DND-41 (cell line): ENCODE measurements around the gene C2orf72.

Source experiments
- ATAC-seq: fragments of 200-7000 bp; cut with Tn5 transposase; 3 replicates; pipeline ENCODE4 v1.9.1; 2021; ENCODE audit warnings: low read depth; ENCODE audit not compliant: insufficient read depth
- DNase-seq: peaks from one replicate; pipeline ENCODE4 v3.0.0-alpha.2; 2020
- H2AFZ ChIP-seq: 2 replicates; pipeline ENCODE4 v1.6.0; 2012; ENCODE audit warnings: low read depth, low read length
- H3K27ac ChIP-seq: 2 replicates; pipeline ENCODE4 v1.5.1; 2012; ENCODE audit warnings: low read length, inconsistent platforms
- H3K27me3 ChIP-seq: fragments of 200-600 bp; sonication (generic); 2 replicates; pipeline ENCODE4 v1.6.0; 2012; ENCODE audit warnings: low read length, mild to moderate bottlenecking, inconsistent platforms; ENCODE audit not compliant: insufficient read depth, poor library complexity
- H3K36me3 ChIP-seq: 2 replicates; pipeline ENCODE4 v1.5.1; 2012; ENCODE audit warnings: low read length, inconsistent platforms; ENCODE audit not compliant: insufficient read depth
- H3K4me1 ChIP-seq: 2 replicates; pipeline ENCODE4 v1.5.1; 2012; ENCODE audit warnings: mild to moderate bottlenecking, low read length; ENCODE audit not compliant: insufficient read depth
- H3K4me2 ChIP-seq: 2 replicates; pipeline ENCODE4 v1.6.0; 2012; ENCODE audit warnings: mild to moderate bottlenecking, moderate library complexity, low read length, inconsistent platforms; ENCODE audit not compliant: insufficient read depth
- H3K4me3 ChIP-seq, 2 experiments: fragments of 200-600 bp in 1 of 2; shearing (Covaris generic) in 1 of 2; 2 replicates each; pipeline ENCODE4 v1.5.1; 2012 to 2016; ENCODE audit warnings: inconsistent platforms in 2 of 2, low read length in 2 of 2, mild to moderate bottlenecking in 2 of 2, low read depth in 1 of 2, moderate library complexity in 1 of 2
- H3K79me2 ChIP-seq: 2 replicates; pipeline ENCODE4 v1.6.0; 2012; ENCODE audit warnings: low read length, inconsistent platforms; ENCODE audit not compliant: insufficient read depth
- H3K9ac ChIP-seq: 2 replicates; pipeline ENCODE4 v1.6.0; 2012; ENCODE audit warnings: low read depth, mild to moderate bottlenecking, inconsistent platforms, low read length, moderate library complexity
- H3K9me3 ChIP-seq: 2 replicates; pipeline ENCODE4 v1.5.1; 2012; ENCODE audit warnings: low read length, moderate library complexity, mild to moderate bottlenecking, inconsistent platforms; ENCODE audit not compliant: insufficient read depth, severe bottlenecking
- H4K20me1 ChIP-seq: 2 replicates; pipeline ENCODE4 v1.6.0; 2012; ENCODE audit warnings: low read length; ENCODE audit not compliant: insufficient read depth
- EZH2 ChIP-seq: IDR thresholded peaks from 3 replicates; pipeline ENCODE4 v1.6.1; 2012; ENCODE audit warnings: borderline replicate concordance, low read depth, mild to moderate bottlenecking, moderate library complexity, low read length, inconsistent platforms; ENCODE audit not compliant: severe bottlenecking
- TF ChIP-seq, protein P1 (sequence below): IDR thresholded peaks from 2 replicates; pipeline ENCODE4 v1.5.1; 2012; ENCODE audit warnings: borderline replicate concordance, low read length, moderate library complexity, mild to moderate bottlenecking; ENCODE audit not compliant: poor library complexity, severe bottlenecking; ENCODE audit errors: extremely low read depth

C2orf72 gene

DNA sequence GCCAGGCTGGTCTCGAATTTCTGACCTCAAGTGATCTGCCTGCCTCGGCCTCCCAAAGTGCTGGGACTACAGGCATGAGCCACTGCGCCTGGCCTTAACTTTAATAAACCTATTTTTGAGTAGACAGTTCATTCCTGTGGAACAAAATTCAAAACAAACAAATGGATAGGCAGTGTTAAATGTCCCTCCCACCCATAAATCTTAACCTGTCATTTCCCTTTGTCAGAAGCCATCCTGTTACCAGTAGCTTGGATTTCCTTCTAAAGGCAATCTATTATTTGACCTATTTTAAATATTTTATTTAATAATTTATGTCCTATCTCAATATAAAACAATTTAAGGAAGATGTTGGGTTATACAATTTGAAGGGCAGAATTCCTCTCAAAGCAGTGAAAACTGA lies 6.6 kb upstream of the C2orf72 start:
- DNase-seq, result no peak
- H3K9ac ChIP-seq, result no peak overlapping the region
- peaks cover 3% of the 10 kb centered on the region for H3K27me3 ChIP-seq
- no peaks in the 10 kb centered on the region for H4K20me1 ChIP-seq
- H2AFZ ChIP-seq, result no peak overlapping the region
- H3K4me3 ChIP-seq, result no peak overlapping the region
- no peak for ATAC-seq
- H3K79me2 ChIP-seq, result no peaks in the 10 kb centered on the region
- TF ChIP-seq, protein P1, sequence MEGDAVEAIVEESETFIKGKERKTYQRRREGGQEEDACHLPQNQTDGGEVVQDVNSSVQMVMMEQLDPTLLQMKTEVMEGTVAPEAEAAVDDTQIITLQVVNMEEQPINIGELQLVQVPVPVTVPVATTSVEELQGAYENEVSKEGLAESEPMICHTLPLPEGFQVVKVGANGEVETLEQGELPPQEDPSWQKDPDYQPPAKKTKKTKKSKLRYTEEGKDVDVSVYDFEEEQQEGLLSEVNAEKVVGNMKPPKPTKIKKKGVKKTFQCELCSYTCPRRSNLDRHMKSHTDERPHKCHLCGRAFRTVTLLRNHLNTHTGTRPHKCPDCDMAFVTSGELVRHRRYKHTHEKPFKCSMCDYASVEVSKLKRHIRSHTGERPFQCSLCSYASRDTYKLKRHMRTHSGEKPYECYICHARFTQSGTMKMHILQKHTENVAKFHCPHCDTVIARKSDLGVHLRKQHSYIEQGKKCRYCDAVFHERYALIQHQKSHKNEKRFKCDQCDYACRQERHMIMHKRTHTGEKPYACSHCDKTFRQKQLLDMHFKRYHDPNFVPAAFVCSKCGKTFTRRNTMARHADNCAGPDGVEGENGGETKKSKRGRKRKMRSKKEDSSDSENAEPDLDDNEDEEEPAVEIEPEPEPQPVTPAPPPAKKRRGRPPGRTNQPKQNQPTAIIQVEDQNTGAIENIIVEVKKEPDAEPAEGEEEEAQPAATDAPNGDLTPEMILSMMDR, result no peak
- TF ChIP-seq EZH2, result no peak
- H3K4me2 ChIP-seq, result no peak overlapping the region
- no peaks in the 10 kb centered on the region for H3K36me3 ChIP-seq
- no peaks in the 10 kb centered on the region for H3K9me3 ChIP-seq
- no peaks in the 10 kb centered on the region for H3K4me1 ChIP-seq
- no peak overlapping the region for H3K27ac ChIP-seq

DNA sequence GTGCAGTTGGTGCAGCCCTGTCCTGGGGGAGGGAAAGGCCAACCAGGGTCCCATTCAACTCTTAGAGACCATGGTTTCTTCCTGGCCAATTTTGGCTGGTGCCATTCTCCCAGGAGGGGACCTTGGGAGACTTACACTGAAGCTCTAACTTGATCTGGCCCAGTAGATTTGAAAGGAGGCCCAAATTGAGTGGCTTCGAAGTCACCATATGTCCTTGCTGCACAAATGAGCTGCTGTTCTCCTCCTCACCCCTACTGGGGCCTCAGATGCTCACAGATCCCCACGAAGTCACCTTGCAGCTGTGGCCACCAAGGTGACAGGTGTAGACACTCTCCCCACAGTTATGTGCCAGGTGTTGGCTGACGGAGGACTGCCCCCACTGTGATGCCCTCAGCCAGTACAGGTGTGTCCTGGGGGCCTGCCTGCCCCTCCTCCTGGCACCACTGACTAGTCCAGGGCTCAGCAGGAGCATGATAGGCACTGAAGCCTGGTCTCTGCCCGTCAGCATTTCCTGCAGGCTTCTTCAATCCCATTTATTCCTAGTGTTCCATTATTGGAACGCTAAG lies 4.7 kb upstream of the C2orf72 start:
- Histone ChIP-seq H3K27me3 (peaks cover 3% of the 10 kb centered on the region), H4K20me1 (no peaks in the 10 kb centered on the region), H2AFZ (no peak overlapping the region), H3K4me1 (no peaks in the 10 kb centered on the region), H3K9me3 (no peaks in the 10 kb centered on the region), H3K27ac (no peak overlapping the region), H3K4me2 (no peak overlapping the region), H3K79me2 (no peaks in the 10 kb centered on the region), H3K4me3 (no peak overlapping the region), H3K36me3 (no peaks in the 10 kb centered on the region), H3K9ac (no peak overlapping the region)
- DNase-seq (no peak), ATAC-seq (no peak)
- TF ChIP-seq EZH2, result no peak
- TF ChIP-seq, protein P1, result no peak

DNA sequence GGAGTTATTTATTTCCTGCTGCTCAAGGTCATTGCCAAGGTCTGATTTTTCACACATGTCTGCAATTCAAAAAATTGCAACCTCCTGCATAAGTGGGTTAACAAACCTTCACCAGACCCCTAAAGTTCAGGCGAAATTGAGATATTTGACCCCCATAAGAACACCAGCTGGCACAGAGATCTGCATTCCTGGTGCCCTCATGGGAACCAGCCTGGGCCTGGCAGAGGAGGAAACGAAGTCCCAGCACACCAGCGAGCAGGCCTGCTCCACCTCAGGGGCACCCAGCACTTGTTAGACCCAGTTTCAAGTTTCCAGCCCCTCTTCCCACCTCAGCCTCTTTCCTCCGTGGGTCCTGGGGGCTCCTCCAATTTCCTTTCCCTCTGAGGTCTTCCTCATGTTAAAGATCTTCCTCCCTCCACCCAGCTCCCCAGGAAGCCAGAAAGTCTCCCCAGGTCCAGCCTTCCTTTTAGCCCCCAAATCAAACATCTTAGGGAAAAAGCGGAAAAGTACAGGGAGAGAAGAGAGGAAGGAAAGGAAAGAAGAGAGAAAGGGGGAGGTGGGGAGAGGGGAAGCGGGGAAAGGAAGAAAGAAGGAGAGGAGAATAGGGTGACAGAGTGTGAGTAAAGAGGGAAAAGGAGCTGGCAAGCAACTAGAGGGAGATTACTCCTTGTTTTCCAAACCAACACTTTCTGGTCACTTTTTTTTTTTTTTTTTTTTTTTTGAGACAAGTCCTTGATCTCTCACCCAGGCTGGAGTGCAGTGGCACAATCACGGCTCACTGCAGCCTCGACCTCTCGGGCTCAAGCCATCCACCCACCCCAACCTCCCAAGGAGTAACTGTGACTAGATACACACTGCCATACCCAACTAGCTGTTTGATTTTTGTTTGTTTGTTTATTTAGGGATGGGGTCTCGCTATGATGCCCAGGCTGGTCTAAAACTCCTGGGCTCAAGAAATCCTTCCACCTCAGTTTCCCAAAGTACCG lies 3.9 kb upstream of the C2orf72 start:
- no peaks in the 10 kb centered on the region for H3K4me1 ChIP-seq
- no peaks in the 10 kb centered on the region for H3K79me2 ChIP-seq
- no peak overlapping the region for H3K4me2 ChIP-seq
- H4K20me1 ChIP-seq, result no peaks in the 10 kb centered on the region
- H3K9ac ChIP-seq, result no peak overlapping the region
- no peak overlapping the region for H3K27ac ChIP-seq
- peaks cover 3% of the 10 kb centered on the region for H3K27me3 ChIP-seq
- DNase-seq (no peak), ATAC-seq (no peak)
- H2AFZ ChIP-seq, result no peak overlapping the region
- H3K36me3 ChIP-seq, result no peaks in the 10 kb centered on the region
- no peaks in the 10 kb centered on the region for H3K9me3 ChIP-seq
- no peak overlapping the region for H3K4me3 ChIP-seq
- no peak for TF ChIP-seq EZH2
- TF ChIP-seq, protein P1, result no peak
